Caco-2 (cell line): Measurements from ENCODE around the gene HEATR3. TPM values are rescaled to one million over a fixed set of nuclear protein-coding genes. Genes with fewer than 3 reads are reported as not detected.
"Not testable (repeated sequence)": the region's sequence is repeated elsewhere in the genome, so short reads cannot be mapped to it uniquely, and the experiment has no call there.

ENCODE experiments used
- BruUV-seq: library from RNA; stranded (reverse); fragments of 400-500 nt; replicated peaks from 2 replicates; lab custom pipeline; 2021; lab: Mats Ljungman, UMichigan
- CTCF ChIA-PET: fragments of 300-600 bp; sonication (Branson Sonifier 250); formaldehyde crosslinking; loops from one replicate; lab custom pipeline; 2022; ENCODE audit warnings: antibody characterized with exemption; lab: Charles Lee
- POLR2A ChIA-PET: fragments of 300-600 bp; sonication (Branson Sonifier 250); formaldehyde crosslinking; loops from one replicate; lab custom pipeline; 2022; ENCODE audit warnings: antibody characterized with exemption; lab: Charles Lee
- DNase-seq, 2 experiments: peaks; one replicate each; pipeline versions ENCODE4 v3.0.0 to v3.0.0-alpha.2; 2020 to 2022
- H3K27me3 ChIP-seq: replicated peaks from 2 replicates; pipeline ENCODE4 v1.6.0; 2011; ENCODE audit warnings: low read length; ENCODE audit not compliant: control insufficient read depth, insufficient read depth
- H3K36me3 ChIP-seq: 2 replicates; pipeline ENCODE4 v1.5.1; 2011; ENCODE audit warnings: low read length; ENCODE audit not compliant: control insufficient read depth, insufficient read depth
- H3K4me1 ChIP-seq: fragments of 250-450 bp; sonication (Bioruptor Pico); 2 replicates; pipeline ENCODE4 v1.5.1; 2020; ENCODE audit warnings: mild to moderate bottlenecking
- H3K4me3 ChIP-seq: 2 replicates; pipeline ENCODE4 v1.5.1; 2011; ENCODE audit warnings: low read depth, mild to moderate bottlenecking, control low read depth, low read length
- H3K9me3 ChIP-seq: fragments of 250-450 bp; sonication (Bioruptor Pico); 2 replicates; pipeline ENCODE4 v1.5.1; 2020; ENCODE audit warnings: mild to moderate bottlenecking, moderate library complexity
- H3K27ac Mint-ChIP-seq: one replicate; pipeline ENCODE4 v1.8.0; 2022; ENCODE audit warnings: mixed read lengths; ENCODE audit not compliant: unreplicated experiment
- H3K27me3 Mint-ChIP-seq: one replicate; pipeline ENCODE4 v1.8.0; 2022; ENCODE audit warnings: mixed read lengths; ENCODE audit not compliant: insufficient read depth, unreplicated experiment
- H3K36me3 Mint-ChIP-seq: one replicate; pipeline ENCODE4 v1.8.0; 2022; ENCODE audit warnings: mild to moderate bottlenecking, mixed read lengths; ENCODE audit not compliant: insufficient read depth, unreplicated experiment
- H3K4me1 Mint-ChIP-seq: one replicate; pipeline ENCODE4 v1.8.0; 2022; ENCODE audit warnings: low read depth, mixed read lengths; ENCODE audit not compliant: unreplicated experiment
- H3K4me3 Mint-ChIP-seq: one replicate; pipeline ENCODE4 v1.8.0; 2022; ENCODE audit warnings: mild to moderate bottlenecking, moderate library complexity, mixed read lengths; ENCODE audit not compliant: unreplicated experiment
- H3K9me3 Mint-ChIP-seq: one replicate; pipeline ENCODE4 v1.8.0; 2022; ENCODE audit warnings: mixed read lengths; ENCODE audit not compliant: unreplicated experiment
- CTCF ChIP-seq, 2 experiments: fragments of 200-600 bp in 1 of 2; IDR thresholded peaks; 1 replicate in 1 of 2; 2 replicates in 1 of 2; pipeline versions ENCODE4 v1.5.1 to v1.8.0; 2011 to 2022; ENCODE audit warnings: antibody characterized with exemption in 1 of 2, control low read depth in 1 of 2, inconsistent platforms in 1 of 2, low read depth in 1 of 2, low read length in 1 of 2, mild to moderate bottlenecking in 1 of 2, moderate library complexity in 1 of 2; ENCODE audit not compliant: insufficient read depth in 1 of 2, severe bottlenecking in 1 of 2, unreplicated experiment in 1 of 2
- intact Hi-C: fragments of 100-400 bp; cut with micrococcal nuclease; formaldehyde crosslinking; loops from one replicate; pipeline ENCODE4 v1.10.0; 2022; ENCODE audit not compliant: unreplicated experiment
- total RNA-seq: library from RNA; stranded (reverse); gene quantifications from 2 replicates; pipeline ENCODE4 v1.2.3, GENCODE V29; 2022

HEATR3 gene
- total RNA-seq, 1 experiment from 2014 or later: 41.6 TPM

GRCh38 chr16:50123417-50123816 lies 57.6 kb downstream of the HEATR3 start:
- Histone ChIP-seq H3K27me3 (no peaks in the 10 kb centered on the region), H3K9me3 (no peaks in the 10 kb centered on the region), H3K36me3 (no peaks in the 10 kb centered on the region), H3K4me3 (no peak overlapping the region), H3K4me1 (no peaks in the 10 kb centered on the region)
- Mint-ChIP-seq H3K36me3 (no peaks in the 10 kb centered on the region), H3K9me3 (no peaks in the 10 kb centered on the region), H3K27ac (no peak overlapping the region), H3K4me3 (no peak overlapping the region), H3K27me3 (no peaks in the 10 kb centered on the region), H3K4me1 (no peaks in the 10 kb centered on the region)
- no peak for TF ChIP-seq CTCF (IDR thresholded peaks at IDR 0.05; ENCODE audit: insufficient read depth in 1 of 2, low read depth in 1 of 2, low read length in 1 of 2, severe bottlenecking in 1 of 2, unreplicated experiment in 1 of 2)
- ChIA-PET CTCF (no interaction called here), POLR2A (no interaction called here)
- intact Hi-C loops: no loop called here
- no peak for DNase-seq
- no TSS peak for BruUV-seq

- no peaks in the 10 kb centered on the region for H3K27me3 Mint-ChIP-seq
- H3K36me3 ChIP-seq: no peaks in the 10 kb centered on the region
- DNase-seq: no peak
- intact Hi-C loops: no loop called here
- H3K36me3 Mint-ChIP-seq: no peaks in the 10 kb centered on the region
- TF ChIP-seq CTCF (IDR thresholded peaks at IDR 0.05; ENCODE audit: insufficient read depth in 1 of 2, low read depth in 1 of 2, low read length in 1 of 2, severe bottlenecking in 1 of 2, unreplicated experiment in 1 of 2): no peak
- ChIA-PET CTCF (no interaction called here), POLR2A (no interaction called here)
- H3K9me3 Mint-ChIP-seq: no peaks in the 10 kb centered on the region
- no peak overlapping the region for H3K27ac Mint-ChIP-seq
- no peaks in the 10 kb centered on the region for H3K27me3 ChIP-seq
- no peaks in the 10 kb centered on the region for H3K4me1 Mint-ChIP-seq
- no TSS peak for BruUV-seq
- H3K4me1 ChIP-seq: no peaks in the 10 kb centered on the region
- no peaks in the 10 kb centered on the region for H3K9me3 ChIP-seq
- no peak overlapping the region for H3K4me3 Mint-ChIP-seq
- H3K4me3 ChIP-seq: no peak overlapping the region
Observed at GRCh38 chr16:50124769-50125168, 59.0 kb downstream of the HEATR3 start.

- H3K9me3 Mint-ChIP-seq: no peaks in the 10 kb centered on the region
- no TSS peak for BruUV-seq
- DNase-seq: no peak
- no peaks in the 10 kb centered on the region for H3K36me3 Mint-ChIP-seq
- H3K27ac Mint-ChIP-seq: no peak overlapping the region
- H3K27me3 Mint-ChIP-seq: no peaks in the 10 kb centered on the region
- Histone ChIP-seq H3K27me3 (no peaks in the 10 kb centered on the region), H3K9me3 (no peaks in the 10 kb centered on the region), H3K4me3 (no peak overlapping the region), H3K36me3 (no peaks in the 10 kb centered on the region), H3K4me1 (no peaks in the 10 kb centered on the region)
- POLR2A ChIA-PET: no interaction called here
- TF ChIP-seq CTCF (IDR thresholded peaks at IDR 0.05; ENCODE audit: insufficient read depth in 1 of 2, low read depth in 1 of 2, low read length in 1 of 2, severe bottlenecking in 1 of 2, unreplicated experiment in 1 of 2): no peak
- H3K4me1 Mint-ChIP-seq: no peaks in the 10 kb centered on the region
- no peak overlapping the region for H3K4me3 Mint-ChIP-seq
- CTCF ChIA-PET: no interaction called here
- intact Hi-C loops: no loop called here
Observed at GRCh38 chr16:50126183-50126582, 60.4 kb downstream of the HEATR3 start.

- BruUV-seq, H3K4me3 ChIP-seq, intact Hi-C loops, H3K4me1 ChIP-seq, H3K36me3 ChIP-seq, H3K9me3 ChIP-seq, H3K4me3 Mint-ChIP-seq, POLR2A ChIA-PET, H3K4me1 Mint-ChIP-seq, H3K27me3 ChIP-seq, H3K36me3 Mint-ChIP-seq, H3K27me3 Mint-ChIP-seq, H3K9me3 Mint-ChIP-seq, H3K27ac Mint-ChIP-seq, DNase-seq: not testable (repeated sequence)
- CTCF ChIA-PET: interaction anchor here (0.6 kb wide), 1 partner anchor 95 kb away, joined by 4 read pairs; no protein-coding TSS in a partner anchor
Observed at GRCh38 chr16:50132571-50132970, 66.8 kb downstream of the HEATR3 start.
